CD4-positive, alpha-beta T cell treated with Interleukin-1 beta for 1 hour (primary cell): Measurements from ENCODE around the gene CRIP1.
A peak's percentile ranks its signal among the peaks of the same experiment; 100 is the strongest.

Experiments
- DNase-seq, 2 donors: peaks; one replicate each; pipeline ENCODE4 v3.0.0-alpha.2; 2020 to 2022

Gene CRIP1

GRCh38 chr14:105536691-105537579, 50.2 kb downstream of the CRIP1 start:
- no peak for DNase-seq

DNA sequence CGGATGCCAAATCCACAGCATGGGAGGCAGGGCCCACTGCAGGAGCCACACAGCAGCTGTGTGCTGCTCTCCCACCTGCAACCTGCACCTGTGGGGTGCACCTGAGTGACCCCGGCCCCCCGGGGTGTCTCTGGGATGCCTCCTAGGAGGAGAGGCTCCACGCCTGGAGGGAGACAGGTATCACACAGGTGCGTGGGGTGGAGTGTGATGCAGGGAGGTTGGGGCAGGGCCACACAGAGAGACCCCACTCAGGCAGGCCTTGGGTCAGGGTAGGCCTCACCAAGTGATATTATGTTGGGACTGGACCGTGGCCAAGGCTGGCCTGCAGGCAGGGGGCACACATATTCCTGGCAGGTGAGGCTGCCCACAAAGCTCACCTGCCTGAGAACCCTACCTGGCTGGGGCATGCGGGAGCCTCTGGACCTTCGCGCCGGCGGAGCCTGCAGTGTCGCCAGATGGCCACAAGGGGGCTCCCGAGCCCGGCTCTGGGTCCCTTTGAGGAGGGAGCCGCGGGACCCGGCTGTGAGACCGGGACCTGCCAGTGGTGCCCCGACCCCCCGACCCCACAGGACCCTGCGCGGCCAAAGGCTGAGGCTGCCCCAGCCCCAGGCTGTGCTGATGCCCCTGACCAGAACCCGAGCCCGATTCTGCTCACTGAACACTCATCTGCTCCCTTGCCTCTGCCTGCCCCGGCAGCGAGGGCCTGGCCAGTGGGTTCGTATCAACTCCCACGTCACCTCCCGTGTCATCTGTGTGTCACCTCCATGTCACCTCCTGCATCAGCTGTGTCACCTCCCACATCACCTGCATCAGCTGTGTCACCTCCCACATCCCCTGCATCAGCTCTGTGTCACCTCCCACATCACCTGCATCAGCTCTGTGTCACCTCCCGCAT, 51.1 kb downstream of the CRIP1 start:
- peak; percentile 62 to 70 for DNase-seq
